NCI-H1417 (cell line): Measurements from ENCODE around the gene U2SURP.
A peak's percentile ranks its signal among the peaks of the same experiment; 100 is the strongest.

Source experiments
- DNase-seq, 3 experiments: peaks; one replicate each; lab custom pipeline; 2025; lab: John Stamatoyannopoulos, UW

The U2SURP gene

DNA sequence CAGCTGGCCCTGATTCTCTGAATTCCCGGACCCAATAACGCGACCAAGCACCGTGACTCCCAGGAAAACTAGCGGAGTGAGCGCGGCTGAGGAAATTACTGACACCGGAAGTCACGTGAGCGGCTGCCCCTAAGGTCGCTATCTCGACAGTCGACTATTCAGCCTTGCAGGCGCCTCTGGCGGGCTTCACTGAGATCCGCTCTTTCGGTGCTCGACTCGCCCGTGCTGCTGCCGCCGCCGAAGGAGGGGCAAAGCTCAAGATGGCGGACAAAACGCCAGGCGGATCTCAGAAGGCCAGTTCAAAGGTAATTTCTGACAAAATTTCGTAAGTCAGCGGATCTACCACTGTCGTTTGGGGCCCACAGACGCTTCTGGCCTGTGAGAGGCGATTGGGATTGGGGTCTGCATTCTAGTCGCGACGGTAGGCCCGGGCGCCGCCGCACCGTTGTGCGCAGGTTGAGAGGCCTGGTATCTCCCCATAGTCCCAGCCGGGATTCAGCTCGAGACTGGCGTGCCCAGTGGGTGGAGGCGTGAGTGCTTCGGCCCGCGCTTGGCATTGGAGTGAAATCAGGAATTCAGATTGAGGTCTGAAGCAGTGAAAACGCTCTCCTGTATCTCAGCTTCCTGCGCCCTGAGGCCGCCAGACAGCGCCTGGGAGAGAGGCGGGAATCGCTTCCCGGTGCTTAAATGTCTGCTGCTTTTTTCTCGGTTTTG, at the start of gene U2SURP:
U2SURP (plus strand) TSS at position 202 of the 714 bp plus-strand sequence; CDS start at position 261, 59 bp downstream.
- peak; percentile 97 to 98 (median 97) for DNase-seq

DNA sequence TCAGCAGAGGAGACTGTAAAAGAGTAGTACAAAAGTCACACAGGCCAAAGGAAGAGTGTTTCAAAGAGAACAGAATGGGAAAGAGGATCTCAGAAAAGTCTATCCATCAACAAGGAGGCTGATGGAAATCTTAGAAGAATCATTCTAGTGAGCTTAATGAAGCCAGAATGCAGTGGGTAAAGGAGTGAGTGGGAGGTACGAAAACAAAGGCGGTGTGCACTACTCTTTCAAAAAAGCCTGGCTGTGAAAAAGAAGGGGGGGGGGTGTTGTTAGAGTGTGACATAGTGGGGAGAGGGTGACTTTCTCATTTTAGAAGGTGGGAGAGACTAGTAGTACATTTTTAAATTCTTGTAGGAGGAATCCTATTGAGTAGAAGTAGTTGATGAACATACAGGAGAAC, 49.6 kb upstream of the U2SURP start:
- DNase-seq: no peak

DNA sequence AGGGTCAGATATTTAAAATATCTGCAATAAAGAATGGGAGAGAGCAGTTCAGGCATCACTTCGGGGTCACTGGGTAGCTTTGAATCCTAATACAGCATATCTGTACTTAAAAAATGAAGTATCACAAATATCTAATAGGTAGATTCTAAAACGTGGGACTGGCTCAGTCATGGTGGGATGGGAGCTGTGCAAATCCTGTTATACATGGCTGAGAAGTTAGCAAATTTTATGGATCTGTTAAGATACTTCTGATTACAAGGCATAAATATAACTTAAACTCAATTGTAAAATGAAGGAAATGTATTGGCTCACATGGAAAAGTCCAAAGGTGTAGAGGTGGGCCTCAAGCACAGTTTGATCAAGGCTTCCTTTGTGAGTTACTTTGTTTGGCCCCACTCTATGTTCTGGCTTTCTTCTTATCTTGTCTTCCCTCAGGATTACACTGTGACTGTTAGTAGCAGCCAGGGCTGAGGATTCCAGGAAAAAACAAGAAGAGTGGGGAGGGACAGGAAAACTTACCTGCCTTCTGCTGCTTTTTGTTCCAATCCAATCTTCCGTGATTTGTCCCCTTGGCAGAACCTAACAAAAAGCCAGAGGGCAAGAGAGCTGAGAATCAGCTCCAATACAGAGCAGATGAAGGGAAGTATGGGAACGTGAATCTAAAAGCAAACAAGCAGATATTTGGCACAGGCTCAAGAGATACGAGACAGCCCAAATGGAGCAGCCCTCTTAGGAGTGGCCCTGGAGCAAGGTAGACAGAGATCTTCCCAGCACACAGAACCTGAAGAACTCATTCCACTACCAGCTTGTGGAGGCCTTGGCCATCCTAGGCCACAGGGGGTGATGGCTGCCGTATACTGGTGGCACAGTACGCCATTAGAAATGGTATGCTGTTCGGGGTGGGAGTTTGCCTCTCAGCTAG, 48.8 kb upstream of the U2SURP start:
- DNase-seq: no peak

DNA sequence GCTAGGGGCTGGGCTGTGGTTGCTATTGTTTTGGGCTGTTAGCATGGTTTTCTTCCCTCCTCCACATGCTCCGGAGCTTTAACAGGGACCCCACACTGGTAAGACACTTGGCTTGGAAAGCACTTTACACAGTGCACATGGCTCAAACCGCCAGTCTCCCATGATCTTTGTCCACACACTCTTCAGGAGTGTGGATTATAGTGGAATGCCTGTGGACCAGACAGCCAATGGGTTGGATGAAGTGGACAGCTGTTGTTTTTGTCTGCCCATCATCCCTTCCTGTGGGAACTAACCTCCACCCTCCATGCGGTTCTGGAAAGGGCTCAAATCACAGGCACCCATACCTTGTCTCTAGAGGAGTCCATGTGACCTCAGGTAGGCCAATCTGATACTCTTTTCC, 47.9 kb upstream of the U2SURP start:
- DNase-seq: no peak

DNA sequence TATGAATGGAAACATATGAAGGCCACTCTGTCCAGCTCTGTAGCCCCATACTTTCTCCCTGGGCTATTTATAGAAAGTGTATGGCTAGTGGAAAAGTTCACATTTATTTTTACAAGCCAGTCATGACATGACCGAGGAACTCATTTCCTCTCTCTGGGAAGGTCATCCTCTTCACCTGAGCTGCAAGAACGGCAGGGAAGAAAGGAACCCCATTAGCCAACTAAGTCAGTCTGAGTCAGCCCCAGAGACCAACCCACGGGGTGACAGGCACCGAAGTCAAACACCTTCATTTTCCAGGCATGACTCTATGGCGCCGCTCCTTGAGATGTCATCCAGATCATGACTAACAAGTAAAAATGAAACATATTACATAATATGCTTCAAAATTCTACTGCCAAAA, 42.7 kb upstream of the U2SURP start:
- no peak for DNase-seq

DNA sequence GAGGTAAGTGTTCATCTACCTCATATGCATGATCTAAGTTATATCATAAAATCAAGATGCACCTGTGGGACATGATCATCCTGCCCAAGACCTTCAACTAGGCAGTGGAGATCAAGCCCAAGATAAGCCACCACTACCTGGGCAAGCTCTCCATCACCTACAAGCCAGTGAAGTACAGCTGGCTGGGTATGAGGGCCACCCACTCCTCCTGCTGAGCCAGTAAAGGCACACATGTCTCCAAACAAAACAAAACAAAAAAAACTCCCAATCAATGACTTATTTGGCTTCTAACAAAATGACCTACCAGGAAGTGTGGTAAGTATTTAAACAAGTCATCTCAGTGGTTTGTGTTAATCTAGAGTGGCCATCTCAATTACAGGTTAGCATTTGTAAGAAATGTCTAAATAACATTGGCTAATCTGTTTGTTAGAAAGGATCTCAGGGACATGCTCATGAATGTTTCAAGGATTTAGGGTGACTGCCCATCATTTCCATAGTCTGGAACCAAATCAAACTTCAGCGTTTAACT, 41.0 kb upstream of the U2SURP start:
- DNase-seq: peak in 1 of 3 experiments; percentile 41

DNA sequence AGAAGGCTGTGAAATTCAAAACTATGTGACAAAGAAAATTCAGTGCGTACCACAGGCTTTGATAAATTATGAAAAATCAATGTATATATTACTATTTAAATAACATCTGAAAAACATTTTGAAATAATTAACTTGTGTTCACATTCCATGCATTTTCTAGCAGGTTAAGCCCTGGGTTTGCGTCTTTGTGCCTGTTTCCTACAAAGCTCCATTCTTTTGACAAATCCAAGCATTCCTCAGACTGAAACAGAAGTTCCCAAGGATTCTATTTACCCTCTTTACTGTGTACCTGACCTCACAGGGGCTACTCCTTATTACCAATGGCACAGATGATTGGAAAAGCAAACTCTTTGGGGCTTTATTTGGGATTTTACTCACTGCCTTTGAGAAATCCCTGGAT, 39.8 kb upstream of the U2SURP start:
- no peak for DNase-seq

DNA sequence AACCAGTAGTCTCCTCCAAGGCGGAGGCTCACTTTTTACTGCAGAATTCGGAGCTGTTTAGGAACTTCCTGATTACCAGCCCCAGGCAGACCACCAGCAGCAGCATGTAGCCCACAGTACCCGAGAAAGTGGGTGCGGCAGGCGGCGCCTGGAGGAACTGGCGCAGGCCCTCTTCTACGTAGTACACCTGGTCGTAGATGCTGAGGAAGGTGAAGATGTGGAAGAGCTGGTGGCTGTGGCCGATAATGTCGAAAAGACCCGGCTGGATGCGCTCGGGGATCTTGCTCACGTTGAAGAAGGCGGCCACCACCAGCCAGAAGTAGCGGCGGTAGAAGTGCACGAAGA, 39.2 kb upstream of the U2SURP start:
- no peak for DNase-seq

DNA sequence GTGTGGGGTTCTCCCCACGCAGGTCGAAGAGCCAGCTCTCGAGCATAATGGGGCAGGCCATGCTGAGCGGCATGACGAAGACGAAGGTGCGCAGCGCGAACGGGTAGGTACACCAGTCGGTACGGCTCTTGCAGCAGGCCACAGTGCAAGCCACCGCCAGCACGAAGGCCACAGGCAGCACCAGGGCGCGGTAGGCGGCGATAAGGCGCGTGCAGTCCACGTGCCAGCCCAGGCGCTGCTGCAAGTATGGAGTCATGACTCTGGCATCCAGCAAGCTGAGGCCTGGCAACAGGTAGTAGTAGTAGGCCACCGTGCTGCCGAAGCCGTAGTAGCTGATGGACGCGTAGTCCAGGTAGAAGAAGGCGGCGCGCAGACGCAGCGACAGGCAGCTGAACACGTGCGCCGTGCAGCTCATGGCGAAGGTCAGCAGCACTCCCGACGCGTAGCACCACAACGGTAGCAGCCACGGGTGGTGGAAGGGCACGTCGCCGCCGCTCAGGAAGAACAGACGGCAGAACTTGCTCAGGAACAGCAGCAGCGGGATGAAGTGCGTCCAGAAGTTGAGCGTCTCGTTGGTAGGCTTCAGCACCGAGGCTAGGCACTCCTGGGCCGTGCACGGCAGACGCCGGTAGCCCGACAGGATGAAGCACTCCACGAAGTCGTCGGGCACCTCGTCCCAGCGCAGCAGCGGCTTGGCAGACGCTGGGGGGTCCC, 38.7 kb upstream of the U2SURP start:
- peak in 1 of 3 experiments; percentile 42 for DNase-seq

DNA sequence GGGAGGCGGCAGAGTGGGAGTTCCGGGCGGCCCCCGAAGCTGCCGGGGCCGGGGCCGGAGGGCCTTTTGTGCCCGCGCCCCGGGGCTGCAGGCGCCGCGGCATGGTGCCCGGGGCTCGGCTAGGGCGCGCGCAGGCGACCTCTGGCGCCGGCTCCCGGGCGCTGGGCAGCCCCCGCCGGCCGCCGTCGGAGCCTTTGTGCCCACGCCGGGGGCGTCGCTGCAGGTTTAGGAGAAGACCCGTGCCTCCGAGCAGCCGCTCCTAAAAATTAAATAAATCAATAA, 38.2 kb upstream of the U2SURP start:
- DNase-seq: no peak

DNA sequence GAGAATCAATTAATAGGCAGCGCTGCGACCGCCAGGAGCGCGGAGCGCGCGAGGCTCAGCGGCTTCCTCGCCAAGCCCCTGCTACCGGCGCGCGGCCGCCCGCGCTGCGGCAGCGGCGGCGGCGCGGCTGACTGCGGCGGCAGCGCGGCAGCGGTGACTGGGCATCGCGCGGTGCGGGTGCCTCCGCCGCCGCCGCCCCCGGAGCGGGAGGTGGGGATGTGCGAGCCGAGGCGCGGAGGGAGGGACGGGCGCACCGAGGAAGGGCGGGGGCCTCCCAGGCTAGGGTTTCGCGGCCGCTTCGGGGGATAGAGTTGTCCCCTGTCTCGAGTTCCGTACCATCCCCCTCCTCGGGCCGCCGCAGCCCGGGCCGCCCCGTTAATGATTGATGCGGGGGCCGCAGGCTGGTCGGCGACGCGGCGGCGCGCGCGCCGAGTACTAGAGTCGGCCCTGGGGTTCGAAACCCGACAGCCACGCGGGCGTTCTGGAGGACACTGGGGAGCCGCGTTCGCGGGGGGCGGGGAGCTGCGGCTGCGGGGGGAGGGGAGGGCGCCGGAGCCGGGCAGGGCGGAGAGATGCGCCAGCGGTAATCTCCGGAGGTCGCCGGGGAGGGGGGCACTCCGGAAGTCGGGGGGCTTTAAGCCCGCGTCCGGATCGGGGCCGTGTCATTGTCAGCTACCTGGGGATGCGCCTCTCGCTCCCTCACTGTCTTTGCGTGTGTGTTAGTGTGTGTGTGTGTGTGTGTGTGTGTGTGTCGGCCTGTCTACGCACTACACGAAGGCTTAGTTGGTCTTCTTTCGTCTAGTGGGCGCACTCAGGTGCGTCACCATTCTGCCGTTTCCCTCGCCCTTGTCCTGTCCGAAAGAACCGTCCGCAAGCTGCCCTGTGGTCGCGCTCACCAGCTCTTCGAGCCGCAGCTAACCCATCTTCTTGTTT, 37.6 kb upstream of the U2SURP start, which contains the start of gene PAQR9:
PAQR9 (minus strand) TSS at position 159 of the 933 bp plus-strand sequence. CDS start 338 bp downstream, outside the sequence.
- DNase-seq: peak in 2 of 3 experiments; percentile 73 to 82

DNA sequence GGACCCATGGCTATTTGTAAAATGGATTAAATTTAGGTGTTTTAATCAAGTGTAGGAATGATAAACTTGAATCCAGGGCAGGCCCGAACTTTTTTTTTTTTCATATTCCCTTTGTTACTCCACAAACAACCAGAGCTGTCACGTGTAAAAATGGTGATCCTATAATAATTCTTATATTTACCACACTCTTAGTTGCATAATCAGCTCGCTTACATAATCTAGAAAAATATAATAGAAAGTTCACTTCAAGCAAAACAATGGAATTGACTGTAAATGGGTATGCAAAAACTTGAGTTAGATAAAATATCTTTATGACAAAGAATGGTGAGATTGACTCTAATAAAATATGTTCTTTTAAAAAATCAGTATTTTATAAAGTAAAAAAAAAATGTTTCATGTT, 35.8 kb upstream of the U2SURP start:
- DNase-seq: no peak

DNA sequence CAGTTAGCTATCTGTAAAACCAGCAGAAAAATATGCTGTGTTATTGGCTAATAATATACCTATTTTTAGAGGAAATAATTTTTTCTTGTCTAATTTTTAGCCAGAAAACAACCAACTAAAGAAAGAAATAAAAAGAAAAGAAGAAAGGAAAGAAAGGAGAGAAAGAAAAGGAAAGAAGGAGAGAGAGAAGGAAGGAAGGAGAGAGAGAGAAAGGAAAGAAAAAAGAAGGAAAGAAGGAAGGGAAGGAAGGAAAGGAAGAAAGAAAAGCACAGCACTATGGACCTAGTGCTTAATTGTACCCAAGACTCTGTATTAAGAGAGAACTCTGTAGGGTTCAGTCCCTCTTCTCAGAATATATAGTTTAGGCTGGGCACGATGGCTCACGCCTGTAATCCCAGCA, 34.6 kb upstream of the U2SURP start:
- no peak for DNase-seq

DNA sequence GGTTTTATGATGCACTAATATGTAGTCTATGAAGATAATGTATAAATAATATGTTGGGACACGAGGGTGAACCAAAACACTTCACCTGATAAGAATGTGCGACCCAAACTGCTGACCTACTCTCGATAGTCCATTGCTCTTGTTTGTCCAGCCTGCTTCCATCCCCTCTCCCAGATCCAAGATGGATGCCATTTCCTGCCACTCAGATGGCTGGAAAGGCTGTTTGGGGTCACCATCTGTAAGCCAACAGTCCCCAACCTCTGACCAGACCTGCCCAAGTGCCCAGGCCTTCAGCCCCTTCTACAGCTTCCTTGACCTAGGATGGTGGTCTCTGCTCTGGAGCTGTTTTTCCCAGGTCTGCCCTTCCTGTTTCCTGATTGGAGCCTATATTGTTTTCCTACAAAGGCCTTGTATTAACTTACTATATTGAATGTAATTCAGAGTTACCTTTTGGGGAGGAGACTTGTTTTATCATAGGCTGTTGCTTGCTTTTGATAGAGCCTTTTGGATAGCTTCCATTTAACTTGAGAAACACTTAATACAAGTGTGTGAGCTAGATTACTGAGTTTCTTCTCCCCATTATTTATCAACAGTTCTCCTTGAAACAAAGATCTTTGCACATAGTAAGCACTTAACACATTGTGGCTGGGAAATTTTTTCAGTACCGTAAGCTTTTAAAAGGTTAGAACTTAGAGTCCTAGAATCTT, 32.9 kb upstream of the U2SURP start:
- DNase-seq: no peak

DNA sequence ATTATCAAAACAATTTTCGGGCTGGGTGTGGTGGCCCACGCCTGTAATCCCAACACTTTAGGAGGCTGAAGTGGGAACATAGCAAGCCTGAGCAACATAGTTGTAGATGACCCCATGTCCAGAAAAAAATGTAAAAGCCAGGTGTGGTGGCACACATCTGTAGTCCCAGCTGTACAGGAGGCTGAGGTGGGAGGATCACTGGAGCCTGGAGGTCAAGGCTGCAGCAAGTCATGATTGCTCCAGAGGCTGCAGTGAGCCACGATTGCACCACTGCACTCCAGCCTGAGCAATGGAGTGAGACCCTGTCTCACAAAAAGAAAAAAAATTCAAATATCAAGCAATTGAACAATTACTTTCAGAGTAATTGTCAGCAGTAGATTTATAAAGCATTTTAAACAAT, 29.9 kb upstream of the U2SURP start:
- DNase-seq: no peak

DNA sequence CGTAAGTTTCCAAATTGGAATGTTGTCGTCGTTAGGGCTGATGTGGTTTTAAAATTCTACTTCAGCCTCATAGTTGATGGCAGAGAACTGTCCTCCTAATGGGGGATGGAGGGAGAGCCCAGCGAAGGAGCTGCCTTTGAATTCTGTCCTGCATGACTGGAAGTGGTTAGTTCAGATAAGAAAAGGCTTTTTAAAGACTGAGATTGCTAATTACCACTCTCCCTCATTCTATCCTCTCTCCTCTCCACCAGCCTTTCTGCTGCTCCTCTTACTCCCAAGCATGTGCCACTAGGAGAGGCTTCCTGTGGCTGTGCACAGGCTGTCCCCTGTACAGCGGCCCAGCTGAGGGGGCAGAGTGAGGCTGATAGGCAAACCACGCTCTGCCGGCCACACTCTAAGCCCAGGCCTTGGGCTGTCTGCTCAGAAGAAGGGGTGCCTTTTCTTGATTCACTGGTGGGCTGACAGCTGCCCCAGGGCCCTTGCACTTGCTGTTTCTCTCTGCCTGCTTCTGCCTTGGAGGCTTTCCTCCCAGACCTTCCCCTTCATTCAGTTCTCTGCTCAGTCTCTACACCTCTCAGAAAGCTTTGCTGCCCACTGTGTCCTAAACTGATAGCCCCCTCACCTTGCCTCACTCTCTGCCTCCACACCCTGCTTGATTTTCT, 29.1 kb upstream of the U2SURP start:
- no peak for DNase-seq

DNA sequence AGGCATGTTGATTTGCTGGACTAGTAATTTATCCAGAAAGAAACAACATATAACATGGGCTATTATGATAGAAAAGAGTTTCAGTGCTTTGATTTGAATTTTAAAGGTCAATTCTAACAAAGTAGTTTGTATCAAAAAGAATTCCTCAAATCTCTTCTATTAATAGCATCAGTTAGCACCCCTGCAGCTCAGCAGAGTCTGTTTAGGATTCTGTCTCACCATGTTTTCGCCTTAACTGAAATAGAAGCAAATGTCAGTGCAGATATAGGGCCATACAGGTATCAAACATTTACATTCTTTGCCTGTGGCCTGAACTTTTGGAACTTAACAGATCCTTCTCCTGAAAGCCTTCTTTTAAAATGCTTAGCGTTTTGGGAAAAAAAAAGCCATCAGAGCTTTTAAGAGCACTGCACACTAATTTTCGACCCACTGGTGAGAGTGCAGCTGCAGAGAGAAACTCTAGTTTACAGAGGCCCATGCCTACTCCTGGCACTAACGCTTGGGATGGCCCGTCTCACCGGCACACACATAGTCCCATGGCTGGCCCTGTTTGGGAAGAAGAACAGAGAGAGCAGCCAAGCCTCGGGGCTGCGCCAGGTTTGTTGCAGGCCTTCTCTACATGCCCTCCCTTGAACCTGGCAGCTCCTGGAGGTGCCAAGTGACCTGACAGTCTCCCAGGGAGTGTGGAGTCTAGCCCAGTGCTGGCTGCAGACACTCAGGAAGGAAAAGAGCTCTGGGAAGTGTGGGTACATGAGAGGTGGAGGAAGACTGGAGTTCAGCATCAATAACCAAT, 28.0 kb upstream of the U2SURP start:
- DNase-seq: no peak

DNA sequence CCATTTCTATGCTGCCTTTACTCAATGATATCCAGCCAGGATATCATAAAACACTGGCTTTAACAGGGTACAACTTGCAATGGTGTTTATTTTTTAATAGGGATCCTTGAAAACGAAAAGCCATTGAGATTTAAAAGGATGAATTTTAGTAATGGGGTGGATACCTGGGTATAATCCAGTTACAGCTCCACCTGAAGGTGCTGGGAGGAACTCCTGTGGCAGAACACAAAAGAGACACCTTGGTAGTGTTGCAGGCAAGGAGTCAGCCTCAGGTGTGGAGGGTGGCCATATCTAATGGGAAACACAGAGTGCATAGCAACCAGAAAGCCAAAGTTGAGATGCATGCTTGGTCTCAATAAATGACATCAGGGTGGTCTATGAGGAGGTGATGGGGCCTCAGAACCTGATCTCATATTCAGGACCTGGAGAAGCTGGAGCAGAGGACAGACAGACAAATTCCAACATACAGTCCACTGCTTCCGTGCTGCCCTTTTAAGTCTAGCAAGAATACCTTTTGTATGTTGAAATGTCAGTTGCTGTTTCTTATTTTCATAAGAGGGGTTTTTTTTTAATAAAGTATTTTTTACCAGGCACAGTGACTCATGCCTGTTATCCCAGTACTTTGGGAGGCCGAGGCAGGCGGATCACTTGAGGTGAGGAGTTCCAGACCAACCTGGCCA, 25.9 kb upstream of the U2SURP start:
- DNase-seq: no peak
